ENCODE measurements around the gene AXIN2. TPM values are rescaled to one million over a fixed set of nuclear protein-coding genes. Genes with fewer than 3 reads are reported as not detected.
"Not testable (repeated sequence)": the region's sequence is repeated elsewhere in the genome, so short reads cannot be mapped to it uniquely, and the experiment has no call there.

Gene AXIN2
- total and polyA plus RNA-seq, 2 donors: 9.8 to 27.1 TPM

- Histone ChIP-seq H3K9me3 (ENCODE audit: control insufficient read depth in 2 of 2, insufficient read depth in 1 of 2, low read length in 1 of 2) (no peaks in the 10 kb centered on the region), H3K4me3 (ENCODE audit: low read length in 2 of 2) (no peak overlapping the region), H3K4me1 (ENCODE audit: control insufficient read depth in 2 of 2, insufficient read depth in 2 of 2, low read length in 2 of 2) (peaks cover 10 to 27% of the 10 kb centered on the region in 2 donors), H3K36me3 (ENCODE audit: control insufficient read depth in 2 of 2, insufficient read depth in 2 of 2, low read length in 1 of 2) (no peaks in the 10 kb centered on the region), H3K27ac (ENCODE audit: low read depth in 1 of 2, low read length in 1 of 2) (no peak overlapping the region), H3K27me3 (ENCODE audit: control insufficient read depth in 2 of 2, insufficient read depth in 1 of 2, low read length in 1 of 2) (peaks cover 0 to 6% of the 10 kb centered on the region in 2 donors)
- no peak for DNase-seq (ENCODE audit: low read depth in 6 of 9, low spot score in 9 of 9)
- WGBS: 94% methylated on average over 2 of the region's 2 CpGs
Observed at GRCh38 chr17:65518256-65518655, 43.2 kb downstream of the AXIN2 start.

GRCh38 chr17:65515959-65516948 lies 45.2 kb downstream of the AXIN2 start:
- WGBS: 68% methylated on average over 17 of the region's 17 CpGs
- H3K4me3 ChIP-seq (ENCODE audit: low read length in 2 of 2): no peak overlapping the region
- no peaks in the 10 kb centered on the region for H3K36me3 ChIP-seq (ENCODE audit: control insufficient read depth in 2 of 2, insufficient read depth in 2 of 2, low read length in 1 of 2)
- no peaks in the 10 kb centered on the region for H3K9me3 ChIP-seq (ENCODE audit: control insufficient read depth in 2 of 2, insufficient read depth in 1 of 2, low read length in 1 of 2)
- H3K27ac ChIP-seq (ENCODE audit: low read depth in 1 of 2, low read length in 1 of 2): no peak overlapping the region
- H3K4me1 ChIP-seq (ENCODE audit: control insufficient read depth in 2 of 2, insufficient read depth in 2 of 2, low read length in 2 of 2): peaks cover 0 to 18% of the 10 kb centered on the region in 2 donors
- peaks cover 0 to 6% of the 10 kb centered on the region in 2 donors for H3K27me3 ChIP-seq (ENCODE audit: control insufficient read depth in 2 of 2, insufficient read depth in 1 of 2, low read length in 1 of 2)
- DNase-seq (ENCODE audit: low read depth in 6 of 9, low spot score in 9 of 9): no peak

DNA sequence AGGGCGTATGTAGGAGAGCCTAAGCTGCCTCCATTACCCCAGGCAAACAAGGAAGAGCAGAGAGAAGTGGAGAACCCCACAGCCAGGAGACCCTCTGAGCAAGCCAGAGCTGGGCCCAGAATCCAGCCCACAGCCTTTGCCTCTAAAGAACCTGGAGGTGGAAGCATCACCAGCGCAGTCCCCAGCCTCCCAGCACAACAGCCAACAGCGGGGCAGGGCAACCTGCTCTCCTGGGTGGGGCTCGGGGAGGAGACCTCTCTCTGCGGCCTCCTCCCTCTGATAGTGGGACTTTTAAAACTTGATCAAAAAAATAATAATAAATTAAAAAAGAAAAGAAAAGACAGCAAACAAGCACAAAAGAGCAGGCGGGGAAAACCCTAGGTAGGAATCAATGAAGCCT lies 45.9 kb downstream of the AXIN2 start:
- Histone ChIP-seq H3K27ac (ENCODE audit: low read depth in 1 of 2, low read length in 1 of 2) (no peak overlapping the region), H3K36me3 (ENCODE audit: control insufficient read depth in 2 of 2, insufficient read depth in 2 of 2, low read length in 1 of 2) (no peaks in the 10 kb centered on the region), H3K4me1 (ENCODE audit: control insufficient read depth in 2 of 2, insufficient read depth in 2 of 2, low read length in 2 of 2) (peaks cover 0 to 18% of the 10 kb centered on the region in 2 donors), H3K9me3 (ENCODE audit: control insufficient read depth in 2 of 2, insufficient read depth in 1 of 2, low read length in 1 of 2) (no peaks in the 10 kb centered on the region), H3K27me3 (ENCODE audit: control insufficient read depth in 2 of 2, insufficient read depth in 1 of 2, low read length in 1 of 2) (peaks cover 0 to 6% of the 10 kb centered on the region in 2 donors), H3K4me3 (ENCODE audit: low read length in 2 of 2) (no peak overlapping the region)
- DNase-seq (ENCODE audit: low read depth in 6 of 9, low spot score in 9 of 9): no peak
- WGBS: 93% methylated on average over 6 of the region's 6 CpGs

DNA sequence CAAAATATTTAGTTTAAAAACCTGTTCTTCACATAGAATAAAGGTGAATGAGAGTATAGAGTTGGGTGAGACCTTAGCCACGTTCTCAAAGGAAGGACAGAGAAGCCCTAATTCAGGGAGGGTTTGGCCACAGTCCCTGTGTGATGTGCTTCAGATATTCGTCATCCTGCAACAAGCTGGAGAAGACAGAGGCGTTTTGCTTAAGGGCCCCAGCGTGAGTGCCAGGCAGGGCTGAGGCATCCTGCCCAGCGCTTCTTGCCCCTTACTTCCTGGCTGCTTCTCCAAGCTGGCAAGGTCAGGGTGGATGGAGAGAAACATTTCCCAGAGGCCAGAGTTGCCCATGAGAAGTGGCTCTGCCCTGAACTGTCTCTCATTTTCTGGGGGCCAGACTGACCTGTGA lies 46.9 kb downstream of the AXIN2 start:
- Histone ChIP-seq H3K9me3 (ENCODE audit: control insufficient read depth in 2 of 2, insufficient read depth in 1 of 2, low read length in 1 of 2) (no peaks in the 10 kb centered on the region), H3K27me3 (ENCODE audit: control insufficient read depth in 2 of 2, insufficient read depth in 1 of 2, low read length in 1 of 2) (peaks cover 0 to 6% of the 10 kb centered on the region in 2 donors), H3K36me3 (ENCODE audit: control insufficient read depth in 2 of 2, insufficient read depth in 2 of 2, low read length in 1 of 2) (no peaks in the 10 kb centered on the region), H3K4me3 (ENCODE audit: low read length in 2 of 2) (no peak overlapping the region), H3K27ac (ENCODE audit: low read depth in 1 of 2, low read length in 1 of 2) (no peak overlapping the region), H3K4me1 (ENCODE audit: control insufficient read depth in 2 of 2, insufficient read depth in 2 of 2, low read length in 2 of 2) (peaks cover 0 to 18% of the 10 kb centered on the region in 2 donors)
- no peak for DNase-seq (ENCODE audit: low read depth in 6 of 9, low spot score in 9 of 9)
- WGBS: 91% methylated on average over 5 of the region's 5 CpGs

GRCh38 chr17:65514082-65514481 lies 47.4 kb downstream of the AXIN2 start:
- Histone ChIP-seq H3K27me3 (ENCODE audit: control insufficient read depth in 2 of 2, insufficient read depth in 1 of 2, low read length in 1 of 2) (peaks cover 0 to 6% of the 10 kb centered on the region in 2 donors), H3K4me3 (ENCODE audit: low read length in 2 of 2) (no peak overlapping the region), H3K9me3 (ENCODE audit: control insufficient read depth in 2 of 2, insufficient read depth in 1 of 2, low read length in 1 of 2) (no peaks in the 10 kb centered on the region), H3K36me3 (ENCODE audit: control insufficient read depth in 2 of 2, insufficient read depth in 2 of 2, low read length in 1 of 2) (no peaks in the 10 kb centered on the region), H3K4me1 (ENCODE audit: control insufficient read depth in 2 of 2, insufficient read depth in 2 of 2, low read length in 2 of 2) (peaks cover 0 to 18% of the 10 kb centered on the region in 2 donors), H3K27ac (ENCODE audit: low read depth in 1 of 2, low read length in 1 of 2) (no peak overlapping the region)
- DNase-seq (ENCODE audit: low read depth in 6 of 9, low spot score in 9 of 9): no peak
- 90% methylated on average over 8 of the region's 8 CpGs for WGBS

DNA sequence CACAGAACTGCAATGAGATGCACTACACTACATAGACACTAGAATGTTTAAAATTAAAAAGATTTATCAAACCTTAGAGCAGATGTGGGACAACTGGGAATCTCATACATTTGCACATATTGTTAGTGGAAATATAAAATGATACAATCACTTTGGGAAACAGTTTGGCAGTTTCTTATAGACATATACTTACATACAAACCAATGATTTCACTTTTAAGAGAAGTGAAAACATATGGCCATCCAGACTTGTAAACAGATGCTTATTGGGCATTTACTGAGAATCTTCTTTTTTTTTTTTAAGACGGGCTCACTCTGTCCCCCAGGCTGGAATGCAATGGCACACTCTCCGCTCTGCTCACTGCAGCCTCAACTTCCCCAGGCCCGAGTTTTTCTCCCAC lies 50.1 kb downstream of the AXIN2 start:
- Histone ChIP-seq H3K27me3 (ENCODE audit: control insufficient read depth in 2 of 2, insufficient read depth in 1 of 2, low read length in 1 of 2) (peaks cover 0 to 2% of the 10 kb centered on the region in 2 donors), H3K4me1 (ENCODE audit: control insufficient read depth in 2 of 2, insufficient read depth in 2 of 2, low read length in 2 of 2) (peaks cover 0 to 11% of the 10 kb centered on the region in 2 donors), H3K36me3 (ENCODE audit: control insufficient read depth in 2 of 2, insufficient read depth in 2 of 2, low read length in 1 of 2) (no peaks in the 10 kb centered on the region), H3K9me3 (ENCODE audit: control insufficient read depth in 2 of 2, insufficient read depth in 1 of 2, low read length in 1 of 2) (no peaks in the 10 kb centered on the region), H3K27ac (ENCODE audit: low read depth in 1 of 2, low read length in 1 of 2) (no peak overlapping the region), H3K4me3 (ENCODE audit: low read length in 2 of 2) (no peak overlapping the region)
- 100% methylated on average over 3 of the region's 3 CpGs for WGBS
- DNase-seq (ENCODE audit: low read depth in 6 of 9, low spot score in 9 of 9): no peak

GRCh38 chr17:65509032-65509431 lies 52.4 kb downstream of the AXIN2 start:
- WGBS: 73% methylated on average over 2 of the region's 2 CpGs
- Histone ChIP-seq H3K9me3 (ENCODE audit: control insufficient read depth in 2 of 2, insufficient read depth in 1 of 2, low read length in 1 of 2) (peaks cover 0 to 4% of the 10 kb centered on the region in 2 donors), H3K36me3 (ENCODE audit: control insufficient read depth in 2 of 2, insufficient read depth in 2 of 2, low read length in 1 of 2) (no peaks in the 10 kb centered on the region), H3K4me3 (ENCODE audit: low read length in 2 of 2) (no peak overlapping the region), H3K27ac (ENCODE audit: low read depth in 1 of 2, low read length in 1 of 2) (no peak overlapping the region), H3K27me3 (ENCODE audit: control insufficient read depth in 2 of 2, insufficient read depth in 1 of 2, low read length in 1 of 2) (no peaks in the 10 kb centered on the region), H3K4me1 (ENCODE audit: control insufficient read depth in 2 of 2, insufficient read depth in 2 of 2, low read length in 2 of 2) (no peaks in the 10 kb centered on the region)
- DNase-seq (ENCODE audit: low read depth in 6 of 9, low spot score in 9 of 9): no peak

DNA sequence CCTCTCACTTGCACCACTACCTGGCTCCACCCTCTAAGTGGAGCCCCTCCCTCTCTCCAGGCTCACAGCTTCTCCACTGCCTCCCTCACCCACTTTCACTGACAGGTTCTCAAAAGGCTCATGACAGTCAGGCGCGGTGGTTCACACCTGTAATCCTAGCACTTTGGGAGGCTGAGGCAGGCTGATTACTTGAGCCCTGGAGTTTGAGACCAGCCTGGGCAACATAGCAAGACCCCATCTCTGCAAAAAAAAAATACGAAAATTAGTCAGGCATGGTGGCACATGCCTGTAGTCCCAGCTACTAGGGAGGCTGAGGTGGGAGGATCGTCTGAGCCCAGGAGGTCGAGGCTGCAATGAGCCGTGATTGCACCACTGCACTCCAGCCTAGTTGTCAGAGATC lies 56.8 kb downstream of the AXIN2 start:
- H3K4me1 ChIP-seq (ENCODE audit: control insufficient read depth in 2 of 2, insufficient read depth in 2 of 2, low read length in 2 of 2); H3K4me3 ChIP-seq (ENCODE audit: low read length in 2 of 2); H3K9me3 ChIP-seq (ENCODE audit: control insufficient read depth in 2 of 2, insufficient read depth in 1 of 2, low read length in 1 of 2); H3K36me3 ChIP-seq (ENCODE audit: control insufficient read depth in 2 of 2, insufficient read depth in 2 of 2, low read length in 1 of 2); H3K27me3 ChIP-seq (ENCODE audit: control insufficient read depth in 2 of 2, insufficient read depth in 1 of 2, low read length in 1 of 2); H3K27ac ChIP-seq (ENCODE audit: low read depth in 1 of 2, low read length in 1 of 2); DNase-seq (ENCODE audit: low read depth in 6 of 9, low spot score in 9 of 9): not testable (repeated sequence)
- 90% methylated on average over 6 of the region's 6 CpGs for WGBS

DNA sequence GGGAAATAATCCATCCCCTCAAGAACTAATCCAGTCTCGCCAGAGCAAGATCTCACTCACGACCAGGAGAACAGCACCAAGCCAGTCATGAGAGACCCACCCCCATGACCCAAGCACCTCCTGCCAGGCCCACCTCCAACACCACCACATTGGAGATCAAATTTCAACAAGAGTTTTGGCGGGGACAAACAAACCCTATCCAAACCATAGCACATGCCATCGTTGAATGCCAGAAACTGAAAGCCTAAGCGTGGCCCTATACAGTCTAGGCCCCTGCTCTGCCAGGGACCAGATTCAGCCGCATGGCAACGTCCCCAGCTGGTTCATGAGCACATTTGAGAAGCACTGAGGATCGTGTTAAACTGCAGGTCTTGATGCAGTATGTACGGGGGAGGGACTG lies 57.3 kb downstream of the AXIN2 start:
- no peak overlapping the region for H3K4me3 ChIP-seq (ENCODE audit: low read length in 2 of 2)
- peaks cover 0 to 7% of the 10 kb centered on the region in 2 donors for H3K4me1 ChIP-seq (ENCODE audit: control insufficient read depth in 2 of 2, insufficient read depth in 2 of 2, low read length in 2 of 2)
- H3K27ac ChIP-seq (ENCODE audit: low read depth in 1 of 2, low read length in 1 of 2): no peak overlapping the region
- peaks cover 0 to 4% of the 10 kb centered on the region in 2 donors for H3K9me3 ChIP-seq (ENCODE audit: control insufficient read depth in 2 of 2, insufficient read depth in 1 of 2, low read length in 1 of 2)
- 89% methylated on average over 9 of the region's 9 CpGs for WGBS
- peaks cover 0 to 3% of the 10 kb centered on the region in 2 donors for H3K36me3 ChIP-seq (ENCODE audit: control insufficient read depth in 2 of 2, insufficient read depth in 2 of 2, low read length in 1 of 2)
- H3K27me3 ChIP-seq (ENCODE audit: control insufficient read depth in 2 of 2, insufficient read depth in 1 of 2, low read length in 1 of 2): no peaks in the 10 kb centered on the region
- DNase-seq (ENCODE audit: low read depth in 6 of 9, low spot score in 9 of 9): no peak

All from thymus (tissue), 11 donors.